ENCODE data around the gene RAB29. TPM values are rescaled to one million over a fixed set of nuclear protein-coding genes. Genes with fewer than 3 reads are reported as not detected.

The RAB29 gene
- total RNA-seq, 1 donor, result 37.6 TPM

DNA sequence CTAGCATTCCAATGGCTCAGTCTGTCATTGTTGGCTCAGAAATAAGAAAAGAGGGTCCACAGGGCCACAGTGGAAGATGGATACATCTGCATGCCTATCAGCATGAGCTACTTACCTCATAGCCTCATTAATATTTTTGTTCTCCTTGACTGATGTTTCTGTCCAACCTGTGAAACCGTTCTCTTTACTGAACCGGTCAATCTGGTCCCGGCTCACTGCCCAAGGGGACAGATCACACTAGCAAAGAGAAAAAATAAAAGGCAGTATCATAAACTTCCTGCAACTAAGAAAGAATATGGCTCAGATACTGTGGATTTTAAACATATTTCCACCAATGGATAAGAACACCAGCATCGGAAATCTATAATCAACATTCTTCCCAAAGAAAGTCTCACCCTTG lies 4.7 kb downstream of the RAB29 start:
- no peaks in the 10 kb centered on the region for H4K20me1 ChIP-seq (ENCODE audit: insufficient read depth, low read length)
- H3K27ac ChIP-seq (ENCODE audit: low read depth, low read length), result no peak overlapping the region
- H3K4me2 ChIP-seq (ENCODE audit: insufficient read depth, low read length), result no peak overlapping the region
- H3K4me1 ChIP-seq (ENCODE audit: insufficient read depth, low read length), result peaks cover 6% of the 10 kb centered on the region
- no peak overlapping the region for H2AFZ ChIP-seq (ENCODE audit: low read length)
- no peak overlapping the region for H3K4me3 ChIP-seq (ENCODE audit: insufficient read depth, low read length)
- peaks cover 8% of the 10 kb centered on the region for H3K79me2 ChIP-seq (ENCODE audit: insufficient read depth, low read length)
- no peaks in the 10 kb centered on the region for H3K36me3 ChIP-seq (ENCODE audit: insufficient read depth, low read length)
- TF ChIP-seq, protein P1, sequence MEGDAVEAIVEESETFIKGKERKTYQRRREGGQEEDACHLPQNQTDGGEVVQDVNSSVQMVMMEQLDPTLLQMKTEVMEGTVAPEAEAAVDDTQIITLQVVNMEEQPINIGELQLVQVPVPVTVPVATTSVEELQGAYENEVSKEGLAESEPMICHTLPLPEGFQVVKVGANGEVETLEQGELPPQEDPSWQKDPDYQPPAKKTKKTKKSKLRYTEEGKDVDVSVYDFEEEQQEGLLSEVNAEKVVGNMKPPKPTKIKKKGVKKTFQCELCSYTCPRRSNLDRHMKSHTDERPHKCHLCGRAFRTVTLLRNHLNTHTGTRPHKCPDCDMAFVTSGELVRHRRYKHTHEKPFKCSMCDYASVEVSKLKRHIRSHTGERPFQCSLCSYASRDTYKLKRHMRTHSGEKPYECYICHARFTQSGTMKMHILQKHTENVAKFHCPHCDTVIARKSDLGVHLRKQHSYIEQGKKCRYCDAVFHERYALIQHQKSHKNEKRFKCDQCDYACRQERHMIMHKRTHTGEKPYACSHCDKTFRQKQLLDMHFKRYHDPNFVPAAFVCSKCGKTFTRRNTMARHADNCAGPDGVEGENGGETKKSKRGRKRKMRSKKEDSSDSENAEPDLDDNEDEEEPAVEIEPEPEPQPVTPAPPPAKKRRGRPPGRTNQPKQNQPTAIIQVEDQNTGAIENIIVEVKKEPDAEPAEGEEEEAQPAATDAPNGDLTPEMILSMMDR (IDR thresholded peaks at IDR 0.05; ENCODE audit: extremely low read depth, low read depth, low read length), result no peak
- no peaks in the 10 kb centered on the region for H3K9me3 ChIP-seq (ENCODE audit: low read depth, low read length)
- no peaks in the 10 kb centered on the region for H3K27me3 ChIP-seq (ENCODE audit: insufficient read depth, low read length)
- DNase-seq (ENCODE audit: insufficient read length, low spot score, missing footprints), result no peak

DNA sequence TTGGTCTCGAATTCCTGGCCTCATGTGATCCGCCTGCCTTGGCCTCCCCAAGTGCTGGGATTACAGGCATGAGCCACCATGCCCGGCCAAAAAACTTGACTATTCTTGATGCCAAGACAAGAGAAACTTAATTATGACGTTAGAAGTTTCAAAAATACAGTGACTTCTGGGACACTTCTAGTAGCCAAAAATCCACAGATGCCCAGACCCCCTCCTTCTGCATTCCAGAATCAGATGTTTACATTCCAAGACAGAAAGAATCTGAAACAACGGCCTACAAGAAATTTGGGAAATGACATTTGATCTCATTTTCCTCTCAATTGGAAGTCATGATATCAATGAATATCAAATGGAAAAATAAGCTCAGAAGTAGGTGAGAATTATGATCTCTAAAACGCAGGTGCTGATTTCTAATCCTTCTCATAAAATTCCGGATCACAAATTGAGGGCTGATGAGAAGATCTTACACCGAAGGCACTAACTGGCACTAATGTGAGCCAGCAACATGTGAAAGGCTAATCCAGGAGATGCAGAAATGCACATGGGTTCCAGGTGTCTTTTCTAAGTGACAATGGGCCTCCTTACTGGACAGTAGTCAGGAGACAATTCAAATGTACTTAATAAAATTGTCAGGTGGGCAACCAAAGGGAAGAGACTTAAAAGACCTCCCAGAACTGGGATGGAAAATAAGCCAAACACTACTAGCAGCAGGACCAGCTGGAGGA lies 5.5 kb downstream of the RAB29 start:
- no peak overlapping the region for H2AFZ ChIP-seq (ENCODE audit: low read length)

DNA sequence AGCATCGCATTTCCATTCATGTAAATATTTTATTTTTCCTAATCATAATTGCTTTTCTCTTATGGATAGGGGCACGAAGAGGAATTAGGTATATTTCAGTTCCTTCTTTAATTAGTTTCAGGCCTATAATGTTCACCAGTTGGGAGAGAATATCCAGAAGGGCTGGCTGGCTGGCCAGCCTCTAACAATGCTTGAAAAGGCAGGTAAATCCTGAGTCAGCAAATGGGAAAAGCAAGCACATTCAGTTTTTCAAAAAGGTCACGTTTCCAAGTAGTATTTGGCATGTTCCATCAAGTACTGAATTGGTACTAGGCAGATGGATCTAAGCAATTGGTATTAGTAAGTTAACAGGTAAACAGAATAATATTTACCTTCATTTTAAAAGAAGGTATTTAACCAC lies 8.0 kb downstream of the RAB29 start:
- no peak overlapping the region for H3K4me3 ChIP-seq (ENCODE audit: insufficient read depth, low read length)
- no peak overlapping the region for H3K27ac ChIP-seq (ENCODE audit: low read depth, low read length)
- TF ChIP-seq, protein P1 (IDR thresholded peaks at IDR 0.05; ENCODE audit: extremely low read depth, low read depth, low read length), result no peak
- H3K4me1 ChIP-seq (ENCODE audit: insufficient read depth, low read length), result no peaks in the 10 kb centered on the region
- no peaks in the 10 kb centered on the region for H4K20me1 ChIP-seq (ENCODE audit: insufficient read depth, low read length)
- no peaks in the 10 kb centered on the region for H3K36me3 ChIP-seq (ENCODE audit: insufficient read depth, low read length)
- H2AFZ ChIP-seq (ENCODE audit: low read length), result no peak overlapping the region
- DNase-seq (ENCODE audit: insufficient read length, low spot score, missing footprints), result no peak
- no peaks in the 10 kb centered on the region for H3K9me3 ChIP-seq (ENCODE audit: low read depth, low read length)
- no peaks in the 10 kb centered on the region for H3K79me2 ChIP-seq (ENCODE audit: insufficient read depth, low read length)
- no peaks in the 10 kb centered on the region for H3K27me3 ChIP-seq (ENCODE audit: insufficient read depth, low read length)
- no peak overlapping the region for H3K4me2 ChIP-seq (ENCODE audit: insufficient read depth, low read length)

More for the DNA sequence above, 5.5 kb downstream of the RAB29 start:
- Histone ChIP-seq H3K27me3 (ENCODE audit: insufficient read depth, low read length) (no peaks in the 10 kb centered on the region), H3K36me3 (ENCODE audit: insufficient read depth, low read length) (no peaks in the 10 kb centered on the region), H3K4me3 (ENCODE audit: insufficient read depth, low read length) (no peak overlapping the region), H3K9me3 (ENCODE audit: low read depth, low read length) (no peaks in the 10 kb centered on the region), H4K20me1 (ENCODE audit: insufficient read depth, low read length) (no peaks in the 10 kb centered on the region), H3K4me1 (ENCODE audit: insufficient read depth, low read length) (peaks cover 3% of the 10 kb centered on the region), H3K79me2 (ENCODE audit: insufficient read depth, low read length) (peaks cover 4% of the 10 kb centered on the region), H3K27ac (ENCODE audit: low read depth, low read length) (no peak overlapping the region), H3K4me2 (ENCODE audit: insufficient read depth, low read length) (no peak overlapping the region)
- DNase-seq (ENCODE audit: insufficient read length, low spot score, missing footprints), result no peak
- TF ChIP-seq, protein P1 (IDR thresholded peaks at IDR 0.05; ENCODE audit: extremely low read depth, low read depth, low read length), result no peak

DNA sequence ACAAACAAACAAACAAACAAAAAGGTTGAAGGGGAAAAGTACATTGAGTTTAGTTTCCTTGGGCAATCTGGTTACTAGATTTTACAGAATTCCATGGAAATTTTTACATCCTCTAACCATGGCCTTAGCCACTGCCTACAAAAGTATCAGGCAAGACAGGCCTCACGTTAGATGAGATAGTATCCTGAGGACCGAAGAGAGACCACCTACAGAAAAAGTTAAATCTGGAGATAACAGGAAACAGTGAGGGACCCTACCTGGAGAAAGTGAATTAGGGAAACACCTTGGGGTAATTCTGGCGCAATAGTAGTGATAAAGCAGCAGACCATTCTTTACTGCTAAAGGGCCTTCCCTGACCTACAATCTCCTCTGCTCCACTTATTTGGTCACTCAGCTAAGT lies 8.7 kb downstream of the RAB29 start:
- TF ChIP-seq, protein P1 (IDR thresholded peaks at IDR 0.05; ENCODE audit: extremely low read depth, low read depth, low read length), result no peak
- no peaks in the 10 kb centered on the region for H3K36me3 ChIP-seq (ENCODE audit: insufficient read depth, low read length)

More for the DNA sequence above, 8.7 kb downstream of the RAB29 start:
- Histone ChIP-seq H4K20me1 (ENCODE audit: insufficient read depth, low read length) (no peaks in the 10 kb centered on the region), H3K4me3 (ENCODE audit: insufficient read depth, low read length) (no peak overlapping the region), H3K4me2 (ENCODE audit: insufficient read depth, low read length) (no peak overlapping the region), H2AFZ (ENCODE audit: low read length) (no peak overlapping the region), H3K27me3 (ENCODE audit: insufficient read depth, low read length) (no peaks in the 10 kb centered on the region), H3K27ac (ENCODE audit: low read depth, low read length) (no peak overlapping the region), H3K4me1 (ENCODE audit: insufficient read depth, low read length) (no peaks in the 10 kb centered on the region), H3K79me2 (ENCODE audit: insufficient read depth, low read length) (no peaks in the 10 kb centered on the region), H3K9me3 (ENCODE audit: low read depth, low read length) (no peaks in the 10 kb centered on the region)
- DNase-seq (ENCODE audit: insufficient read length, low spot score, missing footprints), result no peak

All from osteoblast (primary cell).